ENCODE results near the gene DDX28.
A peak's percentile ranks its signal among the peaks of the same experiment; 100 is the strongest.

The DDX28 gene, protein sequence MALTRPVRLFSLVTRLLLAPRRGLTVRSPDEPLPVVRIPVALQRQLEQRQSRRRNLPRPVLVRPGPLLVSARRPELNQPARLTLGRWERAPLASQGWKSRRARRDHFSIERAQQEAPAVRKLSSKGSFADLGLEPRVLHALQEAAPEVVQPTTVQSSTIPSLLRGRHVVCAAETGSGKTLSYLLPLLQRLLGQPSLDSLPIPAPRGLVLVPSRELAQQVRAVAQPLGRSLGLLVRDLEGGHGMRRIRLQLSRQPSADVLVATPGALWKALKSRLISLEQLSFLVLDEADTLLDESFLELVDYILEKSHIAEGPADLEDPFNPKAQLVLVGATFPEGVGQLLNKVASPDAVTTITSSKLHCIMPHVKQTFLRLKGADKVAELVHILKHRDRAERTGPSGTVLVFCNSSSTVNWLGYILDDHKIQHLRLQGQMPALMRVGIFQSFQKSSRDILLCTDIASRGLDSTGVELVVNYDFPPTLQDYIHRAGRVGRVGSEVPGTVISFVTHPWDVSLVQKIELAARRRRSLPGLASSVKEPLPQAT

DNA sequence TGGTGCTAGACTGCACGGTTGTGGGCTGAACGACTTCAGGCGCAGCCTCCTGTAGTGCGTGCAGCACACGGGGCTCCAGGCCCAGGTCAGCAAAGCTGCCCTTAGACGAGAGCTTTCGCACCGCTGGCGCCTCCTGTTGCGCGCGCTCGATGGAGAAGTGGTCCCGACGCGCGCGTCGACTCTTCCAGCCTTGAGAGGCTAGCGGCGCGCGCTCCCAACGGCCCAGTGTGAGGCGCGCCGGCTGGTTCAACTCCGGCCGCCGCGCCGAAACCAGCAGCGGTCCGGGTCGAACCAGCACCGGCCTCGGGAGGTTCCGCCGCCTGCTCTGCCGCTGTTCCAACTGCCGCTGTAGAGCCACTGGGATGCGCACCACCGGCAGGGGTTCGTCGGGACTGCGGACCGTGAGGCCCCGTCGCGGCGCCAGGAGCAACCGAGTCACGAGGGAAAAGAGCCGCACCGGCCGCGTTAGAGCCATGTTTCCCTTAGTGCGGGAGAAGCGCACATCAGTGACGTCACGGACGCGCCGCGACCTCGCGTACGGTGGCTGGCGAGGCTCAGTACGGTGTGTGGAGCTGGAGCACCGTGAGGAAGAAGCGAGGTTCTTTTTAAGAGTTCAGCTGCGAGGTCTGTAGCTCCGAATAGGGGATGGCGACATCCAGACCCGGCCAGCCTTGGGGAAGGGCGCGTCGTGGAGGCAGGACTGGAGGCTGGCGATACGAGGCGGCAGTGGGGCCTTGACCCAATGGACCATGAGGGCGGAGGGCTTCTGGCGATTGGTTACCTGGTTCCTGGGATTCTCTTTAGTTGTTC lies at the start of gene DDX28, which contains the start of gene DUS2:
Gene DDX28, minus strand, starts transcription at position 505 of the 810 bp plus-strand sequence. Its CDS starts 30 bp downstream, at position 475.
Gene DUS2, plus strand, starts transcription at position 557 of the 810 bp plus-strand sequence. CDS start 14,740 bp downstream, outside the sequence.
- peak; percentile 91 for DNase-seq (ENCODE audit: low spot score)

DNA sequence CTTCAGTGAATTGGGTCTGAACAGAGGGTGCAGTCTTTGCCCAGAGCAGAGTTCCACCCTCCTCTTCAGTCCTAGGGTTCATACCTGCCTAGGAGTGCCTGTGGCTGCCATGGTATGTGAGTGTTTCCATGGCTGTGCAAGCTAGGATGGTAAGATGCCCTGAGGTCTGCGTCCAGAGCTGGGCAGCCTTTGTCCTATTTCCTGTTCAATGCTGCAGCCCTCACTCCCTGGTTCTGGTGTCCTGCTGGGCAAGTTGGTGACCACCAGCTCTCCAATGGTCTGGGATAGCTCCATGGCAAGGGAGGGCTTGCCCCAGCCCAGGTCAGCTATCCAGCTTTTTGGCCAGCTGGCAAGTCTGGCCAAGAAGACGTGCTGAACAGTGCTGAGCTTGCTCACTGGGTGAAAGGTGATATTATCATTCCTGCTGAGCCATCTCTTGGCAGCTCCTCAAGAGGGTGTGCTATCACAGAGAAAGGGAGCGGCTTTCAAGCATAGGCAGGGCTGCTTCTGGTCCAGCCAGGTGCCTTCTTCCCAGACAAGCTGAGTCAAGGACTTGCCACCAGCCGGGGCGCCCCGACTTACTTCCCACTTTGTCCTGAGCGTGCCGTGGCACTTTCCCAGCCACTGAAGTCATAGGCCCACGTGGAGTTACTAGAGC lies 49.1 kb upstream of the DDX28 start:
- peak; percentile 71 for DNase-seq (ENCODE audit: low spot score)

DNA sequence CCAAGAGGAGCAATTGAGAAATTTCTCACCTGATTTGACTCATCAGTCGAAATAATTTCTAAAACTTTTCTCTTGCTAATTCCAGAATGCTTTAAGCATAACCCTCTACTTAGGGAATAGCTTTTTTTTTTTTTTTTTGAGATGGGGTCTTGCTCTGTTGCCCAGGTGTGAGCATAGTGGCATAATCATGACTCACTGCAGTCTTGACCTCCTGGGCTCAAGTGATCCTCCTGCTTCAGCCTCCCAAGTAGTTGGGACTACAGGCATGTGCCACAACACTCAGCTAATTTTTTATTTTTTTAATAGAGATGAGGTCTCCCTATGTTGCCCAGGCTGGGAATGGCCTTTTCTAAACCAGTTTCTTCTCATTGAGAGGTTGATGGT lies 48.5 kb upstream of the DDX28 start:
- DNase-seq (ENCODE audit: low spot score): no peak

DNA sequence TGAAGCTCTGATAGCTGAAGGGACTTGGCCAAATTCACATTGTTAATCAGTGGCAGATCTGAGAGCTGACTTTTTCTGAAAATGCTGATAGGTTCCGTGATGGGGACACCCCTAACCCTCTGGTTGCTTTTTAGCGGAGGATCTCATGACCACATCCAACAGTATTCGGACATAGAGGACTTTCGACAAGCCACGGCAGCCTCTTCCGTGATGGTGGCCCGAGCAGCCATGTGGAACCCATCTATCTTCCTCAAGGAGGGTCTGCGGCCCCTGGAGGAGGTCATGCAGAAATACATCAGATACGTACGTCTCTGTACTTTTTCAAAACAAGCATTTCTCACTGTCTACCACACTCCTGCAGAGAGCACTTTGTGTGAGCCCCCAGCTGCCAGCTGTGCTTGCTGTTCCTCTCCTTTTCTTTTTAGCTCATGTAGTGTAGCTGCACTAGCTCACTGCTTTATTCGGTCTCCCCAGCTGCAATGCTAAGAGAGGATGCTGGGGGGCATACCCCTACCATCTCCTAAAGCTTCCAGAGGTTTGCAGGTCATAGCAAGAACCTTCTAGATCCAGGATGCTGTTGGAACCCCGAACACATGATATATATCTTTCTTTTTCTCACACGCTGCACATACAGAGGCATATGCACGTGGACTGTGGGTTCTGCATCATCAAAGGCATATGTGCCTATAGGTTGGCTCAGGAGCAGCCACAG lies 47.9 kb upstream of the DDX28 start:
- DNase-seq (ENCODE audit: low spot score): no peak

DNA sequence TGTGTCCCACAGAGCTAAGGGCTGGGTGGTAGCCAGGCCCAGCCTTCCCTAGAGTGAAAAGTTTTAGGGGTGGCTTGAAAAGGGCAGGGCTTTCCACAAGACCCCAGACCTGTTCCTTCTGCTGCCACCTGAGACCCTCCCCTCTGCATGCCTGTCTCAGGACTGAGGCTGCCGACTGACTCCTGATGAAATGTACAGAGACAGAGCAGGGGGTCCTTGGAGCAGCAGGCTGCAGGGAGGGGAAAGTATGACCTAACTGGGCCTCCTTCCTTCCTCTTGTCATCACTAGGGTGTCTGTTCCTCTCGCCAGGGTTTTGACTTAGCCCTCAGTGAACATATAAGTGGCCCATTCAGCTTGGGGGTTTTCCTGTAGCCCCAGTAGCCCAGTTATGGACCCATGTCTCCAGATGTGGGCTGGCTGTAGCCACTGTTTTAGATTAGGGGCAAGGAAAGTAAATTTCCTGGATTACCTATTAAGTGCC lies 47.3 kb upstream of the DDX28 start:
- no peak for DNase-seq (ENCODE audit: low spot score)

DNA sequence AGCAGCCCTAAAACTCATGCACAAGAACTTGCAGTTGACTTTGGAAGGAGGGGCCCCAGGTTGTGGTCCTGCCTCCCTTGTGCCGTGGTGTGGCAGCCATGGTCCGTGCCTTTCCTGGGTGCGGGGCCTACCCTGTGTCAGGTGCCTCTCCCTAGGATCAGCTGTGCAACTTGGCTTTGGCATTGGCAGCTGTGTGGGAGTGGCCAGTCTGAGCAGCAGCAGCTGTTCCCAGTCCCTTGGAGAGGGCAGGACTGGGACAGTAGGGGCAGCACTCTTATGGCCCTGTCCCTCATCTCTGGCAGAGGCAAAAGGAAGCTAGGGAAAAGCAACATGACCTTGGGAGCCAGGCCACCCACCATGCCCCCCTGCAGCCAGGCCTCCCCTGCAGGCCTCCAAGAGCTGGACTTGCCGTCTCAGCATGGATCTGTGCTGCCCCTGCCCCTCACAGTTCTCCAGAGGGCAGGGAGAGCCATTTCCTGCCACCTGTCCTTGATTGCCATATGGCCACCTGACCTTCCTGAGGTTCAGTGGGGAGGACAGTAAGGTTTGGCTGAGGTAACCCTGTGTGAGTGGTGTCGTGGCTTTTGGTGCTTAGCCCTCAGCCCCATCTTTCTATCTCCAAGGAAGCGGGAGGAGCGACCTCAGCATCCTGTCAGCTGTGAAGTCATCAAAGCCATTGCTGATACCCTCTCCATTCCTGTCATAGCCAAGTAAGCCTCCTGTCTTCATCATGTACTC lies 46.6 kb upstream of the DDX28 start:
- DNase-seq (ENCODE audit: low spot score): no peak

DNA sequence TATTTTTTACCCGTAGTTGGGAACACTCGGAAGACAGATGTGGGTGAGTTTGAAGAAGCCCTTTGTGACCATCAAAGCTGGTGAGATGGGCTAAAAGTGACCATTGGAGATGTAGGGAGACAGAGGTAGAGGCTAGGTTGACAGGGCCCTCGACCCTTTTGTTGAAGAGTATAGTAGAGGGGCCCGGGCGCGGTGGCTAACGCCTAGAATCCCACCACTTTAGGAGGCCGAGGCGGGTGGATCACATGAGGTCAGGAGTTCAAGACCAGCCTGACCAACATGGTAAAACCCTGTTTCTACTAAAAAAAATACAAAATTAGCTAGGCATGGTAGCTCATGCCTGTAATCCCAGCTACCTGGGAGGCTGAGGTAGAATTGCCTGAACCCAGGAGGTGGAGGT lies 45.9 kb upstream of the DDX28 start:
- DNase-seq (ENCODE audit: low spot score): no peak

DNA sequence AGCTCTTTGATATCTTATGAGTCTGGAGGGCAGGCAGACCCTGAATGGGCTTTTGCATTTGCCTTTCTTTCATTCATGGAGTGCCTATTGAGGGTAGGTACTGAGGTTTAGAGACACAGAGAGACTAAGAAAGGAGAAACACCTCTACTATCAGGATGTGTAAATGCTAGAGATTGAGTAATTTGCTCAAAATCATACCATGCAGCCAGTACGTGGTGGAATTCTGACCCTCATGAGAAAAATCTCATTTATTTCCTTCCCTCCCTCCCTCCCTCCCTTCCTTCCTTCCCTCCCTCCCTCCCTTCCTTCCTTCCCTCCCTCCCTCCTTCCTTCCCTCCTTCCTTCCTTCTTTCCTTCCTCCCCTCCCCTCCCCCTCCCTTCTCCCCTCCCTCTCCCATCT lies 43.7 kb upstream of the DDX28 start:
- no peak for DNase-seq (ENCODE audit: low spot score)

DNA sequence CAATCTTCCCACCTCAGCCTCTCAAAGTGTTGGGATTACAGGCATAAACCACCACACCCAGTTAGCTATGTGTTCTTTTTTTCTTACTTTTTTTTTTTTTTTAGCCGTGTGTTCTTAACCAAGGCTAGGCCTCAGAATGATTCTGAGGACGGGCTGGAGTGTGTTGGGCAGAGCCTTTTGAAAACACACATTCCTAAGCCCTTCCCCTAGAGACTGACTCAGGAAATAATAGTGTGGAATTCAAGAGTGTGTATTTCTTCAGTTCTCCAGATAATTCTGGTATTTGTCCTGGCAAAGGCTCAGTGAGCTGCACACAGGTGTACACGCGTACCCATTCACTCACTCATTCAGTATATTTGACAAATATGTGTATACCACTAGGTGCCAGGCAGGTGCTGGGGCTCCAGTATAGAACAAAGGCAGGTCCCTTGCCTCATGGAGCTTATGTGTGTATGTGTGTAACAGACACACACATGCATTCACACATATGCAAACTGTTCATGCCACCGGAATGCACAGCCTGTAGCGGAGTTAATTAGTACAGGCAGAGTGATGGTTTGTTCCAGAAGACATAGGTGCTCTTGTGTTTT lies 42.8 kb upstream of the DDX28 start:
- peak; percentile 65 for DNase-seq (ENCODE audit: low spot score)

DNA sequence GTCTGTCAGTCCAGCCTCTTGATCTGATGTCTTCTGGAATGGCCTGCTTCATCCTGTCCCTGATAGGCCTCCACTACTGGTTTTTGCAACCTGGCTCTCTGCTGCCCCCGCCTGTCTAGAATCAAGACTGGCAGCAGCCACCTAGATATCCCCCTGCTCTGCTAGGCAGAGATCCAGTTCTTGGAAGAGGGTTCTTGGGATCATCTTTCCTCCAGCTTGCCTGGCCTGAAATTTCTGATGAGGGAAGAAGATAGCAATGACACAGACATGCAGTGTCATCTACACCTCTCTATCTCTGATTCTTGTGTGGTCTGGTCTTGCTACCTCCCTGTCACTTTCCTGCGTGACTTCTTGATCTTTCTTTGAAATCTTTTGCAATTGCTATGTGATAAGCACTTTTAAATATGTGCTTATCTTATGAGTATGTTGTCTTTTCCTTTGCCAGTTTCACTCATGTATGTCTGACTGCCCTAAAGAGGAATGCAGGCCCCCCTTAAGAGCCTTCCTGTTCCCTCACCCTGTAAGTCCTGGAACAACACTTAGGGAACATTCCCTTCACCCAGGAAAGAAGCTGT lies 41.8 kb upstream of the DDX28 start:
- peak; percentile 86 for DNase-seq (ENCODE audit: low spot score)

DNA sequence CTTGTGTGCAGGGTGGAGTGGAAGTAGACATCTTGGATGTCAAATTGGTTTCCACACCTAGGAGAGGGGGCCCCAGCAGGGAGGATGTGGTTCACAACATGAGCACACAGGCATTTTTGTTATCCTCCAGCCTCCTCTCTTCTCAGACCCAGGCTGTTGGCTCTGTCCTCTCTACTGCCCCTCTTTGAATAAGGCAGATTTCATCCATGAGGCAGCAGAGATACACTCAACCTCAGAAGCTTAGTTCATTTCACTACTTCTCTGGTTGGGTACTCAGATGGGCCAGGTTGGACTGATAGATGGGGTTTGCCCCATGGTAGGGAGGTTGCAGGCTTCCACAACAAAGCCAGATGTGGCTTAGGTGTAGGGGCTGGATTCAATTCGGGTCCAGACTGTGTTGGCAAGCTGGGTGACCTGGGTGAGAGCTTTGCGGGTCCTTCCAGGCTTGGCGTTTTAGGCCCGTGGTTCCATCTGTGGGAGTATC lies 39.9 kb upstream of the DDX28 start:
- no peak for DNase-seq (ENCODE audit: low spot score)

DNA sequence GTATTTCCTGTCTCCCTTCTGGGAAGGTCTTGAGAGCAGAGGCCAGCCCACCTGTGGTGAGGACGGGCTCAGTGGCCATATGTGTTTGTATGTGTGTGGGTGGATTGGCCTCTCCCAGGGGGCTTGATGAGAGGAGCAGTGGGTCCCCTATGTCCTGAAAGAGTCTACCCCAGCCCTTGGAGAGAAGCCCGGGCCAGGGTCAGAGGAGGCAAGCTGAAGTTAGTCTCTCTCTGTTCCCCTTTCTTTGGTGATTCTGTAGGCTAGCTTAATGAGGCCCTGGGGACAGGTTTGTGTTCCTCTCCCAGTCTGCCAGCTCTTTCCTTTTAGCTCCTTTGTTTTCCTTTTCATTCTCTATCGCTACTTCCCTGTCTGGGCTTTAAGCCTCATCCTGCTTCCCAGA lies 38.4 kb upstream of the DDX28 start:
- no peak for DNase-seq (ENCODE audit: low spot score)

DNA sequence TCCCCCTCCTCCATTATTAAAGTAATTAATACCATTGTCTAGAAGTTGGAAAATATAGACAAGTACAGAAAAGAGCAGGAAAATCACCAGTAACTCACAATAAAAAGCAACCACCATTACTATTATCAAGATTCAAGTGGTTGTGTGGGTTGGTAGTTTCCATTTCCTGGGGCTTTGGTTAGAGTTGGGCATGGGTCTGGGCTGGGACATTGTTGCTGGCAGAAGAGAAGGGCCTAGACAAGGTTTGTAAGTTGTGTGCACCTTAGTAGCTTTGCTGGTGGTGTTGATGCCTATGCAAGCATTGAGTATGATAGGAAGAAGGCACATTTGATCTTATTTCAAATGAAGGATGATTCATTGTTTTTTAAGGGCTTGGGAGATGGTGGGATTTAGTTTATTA lies 36.8 kb upstream of the DDX28 start:
- no peak for DNase-seq (ENCODE audit: low spot score)

DNA sequence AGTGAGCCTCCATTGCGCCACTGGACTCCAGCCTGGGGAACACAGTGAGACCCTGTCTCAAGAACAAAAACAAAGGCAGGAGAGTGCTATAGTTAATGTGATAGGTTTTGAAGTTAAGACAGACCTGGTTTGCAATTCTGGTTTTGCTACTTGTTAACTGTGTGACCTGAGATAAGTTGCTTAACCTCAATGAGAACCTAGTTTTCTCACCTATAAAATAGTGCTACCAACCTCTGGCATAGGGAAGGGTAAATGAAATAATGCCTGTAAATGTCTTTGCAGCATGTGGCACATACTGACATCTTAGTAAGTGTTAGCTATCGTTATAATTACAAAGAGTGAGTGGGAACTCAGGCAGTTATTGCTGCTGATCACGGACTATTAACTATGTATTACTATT lies 32.4 kb upstream of the DDX28 start:
- no peak for DNase-seq (ENCODE audit: low spot score)

DNA sequence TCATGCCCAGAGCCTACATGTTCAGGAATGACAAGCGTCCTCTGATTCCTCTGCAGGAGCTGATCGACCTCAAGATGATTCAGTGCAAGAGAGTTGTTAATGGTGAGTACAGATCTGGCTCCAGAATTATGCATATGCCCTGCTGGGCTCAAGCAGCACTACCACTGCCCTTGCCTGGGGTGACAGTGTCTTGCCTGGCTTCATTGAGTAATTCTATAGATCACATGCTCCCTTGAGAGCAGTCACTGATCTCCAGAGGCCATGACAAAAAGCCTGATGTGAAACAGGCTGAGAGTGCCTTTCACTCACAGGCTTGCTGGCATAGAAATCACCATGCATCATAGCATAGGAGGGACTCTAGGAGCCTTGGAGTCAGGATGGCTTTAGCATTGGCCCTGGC lies 26.4 kb upstream of the DDX28 start:
- DNase-seq (ENCODE audit: low spot score): no peak

DNA sequence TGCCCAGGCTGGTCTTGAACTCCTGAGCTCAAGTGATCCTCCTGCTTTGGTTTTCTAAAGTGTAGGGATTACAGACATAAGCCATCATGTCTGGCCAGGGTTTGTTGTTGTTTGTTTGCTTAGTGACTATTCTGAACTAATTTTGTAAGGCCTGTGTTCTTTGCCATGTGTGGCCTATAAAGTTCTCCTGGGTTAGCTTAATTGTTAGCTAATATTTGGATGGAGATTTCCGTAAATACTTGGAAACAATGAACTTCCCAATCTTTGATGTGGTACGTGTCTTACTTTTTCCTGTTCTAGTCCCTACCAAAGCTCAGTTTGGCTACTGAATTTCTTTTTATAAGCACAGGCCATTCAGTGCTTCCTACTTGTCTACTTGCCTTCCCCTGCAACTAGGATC lies 25.0 kb upstream of the DDX28 start:
- DNase-seq (ENCODE audit: low spot score): no peak

DNA sequence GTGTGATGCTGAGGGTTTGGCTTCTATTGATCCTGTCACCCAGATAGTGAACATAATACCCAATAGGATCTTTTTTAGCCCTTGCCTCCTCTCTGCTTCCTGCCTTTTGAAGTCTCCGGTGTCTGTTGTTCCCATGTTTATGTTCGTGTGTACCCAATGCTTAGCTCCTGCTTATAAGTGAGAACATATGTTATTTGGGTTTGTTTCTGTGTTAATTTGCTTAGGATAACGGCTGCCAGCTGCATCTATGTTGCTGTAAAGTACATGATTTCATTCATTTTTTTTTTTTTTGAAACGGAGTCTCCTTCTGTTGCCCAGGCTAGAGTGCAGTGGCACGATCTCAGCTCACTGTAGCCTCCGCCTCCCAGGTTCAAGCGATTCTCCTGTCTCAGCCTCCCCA lies 23.1 kb upstream of the DDX28 start:
- DNase-seq (ENCODE audit: low spot score): no peak

DNA sequence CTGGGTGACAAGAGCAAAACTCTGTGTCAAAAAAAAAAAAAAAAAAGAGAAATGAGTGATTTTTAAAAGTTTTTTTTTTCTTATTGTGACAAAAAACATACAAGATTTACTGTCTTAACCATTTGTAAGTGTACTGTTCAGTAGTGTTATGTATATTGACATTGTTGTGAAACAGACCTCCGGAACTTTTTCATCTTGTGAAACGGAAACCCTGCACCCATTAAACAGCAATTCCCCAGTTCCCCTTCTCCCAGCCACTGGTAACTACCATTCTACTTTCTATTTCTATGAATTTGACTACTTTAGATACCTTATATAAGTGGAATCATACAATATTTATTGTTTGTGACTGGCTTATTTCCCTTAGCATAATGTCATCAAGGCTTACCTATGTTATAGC lies 18.8 kb upstream of the DDX28 start:
- no peak for DNase-seq (ENCODE audit: low spot score)

DNA sequence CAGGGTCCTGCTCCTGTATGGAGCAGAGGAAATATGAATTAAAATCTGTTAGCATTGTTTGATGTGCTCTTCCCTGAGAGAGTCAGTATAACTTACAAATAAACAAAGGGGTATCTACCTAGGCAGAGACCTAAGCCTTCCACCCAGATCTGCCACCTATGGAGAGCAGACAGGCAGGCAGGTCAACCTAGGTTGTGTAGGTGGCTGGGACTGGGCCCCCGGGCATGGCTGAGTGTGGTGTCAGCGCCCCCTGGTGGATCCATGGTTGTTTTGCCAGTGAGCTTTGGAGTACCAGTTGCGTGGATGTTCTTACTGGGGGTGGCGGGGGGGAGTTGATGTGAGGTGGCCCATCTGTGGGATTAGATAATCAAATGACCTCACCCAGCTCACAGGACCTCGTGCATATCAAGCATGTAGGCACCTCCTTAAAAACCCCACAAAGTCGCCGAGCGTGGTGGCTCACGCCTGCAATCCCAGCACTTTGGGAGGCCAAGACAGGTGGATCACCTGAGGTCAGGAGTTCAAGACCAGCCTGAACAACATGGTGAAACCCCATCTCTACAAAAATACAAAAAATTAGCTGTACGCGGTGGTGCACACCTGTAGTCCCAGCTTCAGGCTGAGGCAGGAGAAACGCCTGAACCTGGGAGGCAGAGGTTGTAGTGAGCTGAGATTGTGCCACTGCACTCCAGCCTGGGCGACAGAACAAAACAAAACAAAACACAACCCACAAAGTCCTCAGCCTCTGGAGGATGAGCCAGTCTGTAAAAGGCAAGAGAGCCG lies 17.7 kb upstream of the DDX28 start:
- DNase-seq (ENCODE audit: low spot score): peak; percentile 80
